ENCODE results near the gene CLCN6.

Gene CLCN6

GRCh38 chr1:11874258-11874562 lies 68.2 kb downstream of the CLCN6 start:
- H3K27ac Mint-ChIP-seq, result no peak overlapping the region
- no peak for TF ChIP-seq CTCF (IDR thresholded peaks at IDR 0.05; ENCODE audit: unreplicated experiment in 3 of 3)
- H3K4me3 Mint-ChIP-seq, result no peak overlapping the region
- no peaks in the 10 kb centered on the region for H3K9me3 Mint-ChIP-seq
- peaks cover 4% of the 10 kb centered on the region for H3K4me1 Mint-ChIP-seq
- peaks cover 9% of the 10 kb centered on the region for H3K27me3 Mint-ChIP-seq (ENCODE audit: low read depth)
- no peaks in the 10 kb centered on the region for H3K36me3 Mint-ChIP-seq (ENCODE audit: low read depth)

- no peaks in the 10 kb centered on the region for H3K9me3 Mint-ChIP-seq
- peaks cover 4% of the 10 kb centered on the region for H3K4me1 Mint-ChIP-seq
- peaks cover 9% of the 10 kb centered on the region for H3K27me3 Mint-ChIP-seq (ENCODE audit: low read depth)
- H3K4me3 Mint-ChIP-seq, result no peak overlapping the region
- H3K36me3 Mint-ChIP-seq (ENCODE audit: low read depth), result no peaks in the 10 kb centered on the region
- H3K27ac Mint-ChIP-seq, result no peak overlapping the region
- TF ChIP-seq CTCF (IDR thresholded peaks at IDR 0.05; ENCODE audit: unreplicated experiment in 3 of 3), result no peak
These were observed 68.6 kb downstream of the CLCN6 start for GRCh38 chr1:11874624-11875023.

GRCh38 chr1:11875094-11875493 lies 69.1 kb downstream of the CLCN6 start:
- no peaks in the 10 kb centered on the region for H3K9me3 Mint-ChIP-seq
- H3K4me3 Mint-ChIP-seq, result no peak overlapping the region
- H3K27me3 Mint-ChIP-seq (ENCODE audit: low read depth), result peaks cover 9% of the 10 kb centered on the region
- no peak for TF ChIP-seq CTCF (IDR thresholded peaks at IDR 0.05; ENCODE audit: unreplicated experiment in 3 of 3)
- peaks cover 4% of the 10 kb centered on the region for H3K4me1 Mint-ChIP-seq
- H3K36me3 Mint-ChIP-seq (ENCODE audit: low read depth), result no peaks in the 10 kb centered on the region
- H3K27ac Mint-ChIP-seq, result no peak overlapping the region

- peaks cover 18% of the 10 kb centered on the region for H3K4me1 Mint-ChIP-seq
- peak overlapping the region in 1 of 3 experiments; percentile 37 for H3K27ac Mint-ChIP-seq
- no peak for TF ChIP-seq CTCF (IDR thresholded peaks at IDR 0.05; ENCODE audit: unreplicated experiment in 3 of 3)
- no peaks in the 10 kb centered on the region for H3K9me3 Mint-ChIP-seq
- H3K27me3 Mint-ChIP-seq (ENCODE audit: low read depth), result peaks cover under 1% of the 10 kb centered on the region
- H3K4me3 Mint-ChIP-seq, result no peak overlapping the region
- no peaks in the 10 kb centered on the region for H3K36me3 Mint-ChIP-seq (ENCODE audit: low read depth)
These were observed 71.1 kb downstream of the CLCN6 start for GRCh38 chr1:11877074-11877473.

GRCh38 chr1:11878081-11878890 lies 72.3 kb downstream of the CLCN6 start:
- Mint-ChIP-seq H3K9me3 (no peaks in the 10 kb centered on the region), H3K4me1 (peaks cover 22% of the 10 kb centered on the region), H3K4me3 (no peak overlapping the region), H3K27me3 (ENCODE audit: low read depth) (peaks cover 4% of the 10 kb centered on the region), H3K36me3 (ENCODE audit: low read depth) (no peaks in the 10 kb centered on the region), H3K27ac (no peak overlapping the region)
- no peak for TF ChIP-seq CTCF (IDR thresholded peaks at IDR 0.05; ENCODE audit: unreplicated experiment in 3 of 3)

GRCh38 chr1:11878891-11879190 lies 72.8 kb downstream of the CLCN6 start:
- Mint-ChIP-seq H3K27ac (no peak overlapping the region), H3K36me3 (ENCODE audit: low read depth) (no peaks in the 10 kb centered on the region), H3K4me3 (no peak overlapping the region), H3K4me1 (peaks cover 23% of the 10 kb centered on the region), H3K27me3 (ENCODE audit: low read depth) (peaks cover 4% of the 10 kb centered on the region), H3K9me3 (no peaks in the 10 kb centered on the region)
- TF ChIP-seq CTCF (IDR thresholded peaks at IDR 0.05; ENCODE audit: unreplicated experiment in 3 of 3), result no peak
